ENCODE measurements around the gene PHLDB3. TPM values are rescaled to one million over a fixed set of nuclear protein-coding genes. Genes with fewer than 3 reads are reported as not detected.

PHLDB3 gene
- total RNA-seq, 4 donors from 2014 or later = 10.2 to 28.7 (median 16.5) TPM

- no peaks in the 10 kb centered on the region for H3K9me3 ChIP-seq
- H3K27me3 ChIP-seq = no peaks in the 10 kb centered on the region
- no peak for DNase-seq
- H3K27ac ChIP-seq = no peak overlapping the region
- no peak overlapping the region for H3K4me3 ChIP-seq
- 92 to 100% methylated on average over 1 to 4 of the region's 4 CpGs for WGBS, 2 donors (ENCODE audit: low coverage in 1 of 2)
- TF ChIP-seq CTCF (IDR thresholded peaks at IDR 0.05) (no peak), EP300 (IDR thresholded peaks at IDR 0.05; ENCODE audit: low read depth) (no peak), POLR2AphosphoS5 (IDR thresholded peaks at IDR 0.05) (no peak), POLR2A (IDR thresholded peaks at IDR 0.05) (no peak)
- in situ Hi-C loops (cut with MboI; ENCODE audit: low pct_ligation_motif_present in 1 of 4, low pct_unique_long_range_greater_than_20kb in 1 of 4, low sequenced_read_pairs in 3 of 4) (no loop called here), intact Hi-C loops (cut with DNase I; ENCODE audit: low total_unique reads) (no loop called here)
- no peaks in the 10 kb centered on the region for H3K36me3 ChIP-seq
- no peaks in the 10 kb centered on the region for H3K4me1 ChIP-seq
Observed at GRCh38 chr19:43482193-43482592, 22.4 kb downstream of the PHLDB3 start.

- in situ Hi-C loops (cut with MboI; ENCODE audit: low pct_ligation_motif_present in 1 of 4, low pct_unique_long_range_greater_than_20kb in 1 of 4, low sequenced_read_pairs in 3 of 4) = no loop called here
- 81 to 90% methylated on average over 2 to 6 of the region's 6 CpGs for WGBS, 2 donors (ENCODE audit: low coverage in 1 of 2)
- H3K36me3 ChIP-seq = no peaks in the 10 kb centered on the region
Observed at GRCh38 chr19:43481701-43482100, 22.8 kb downstream of the PHLDB3 start.

GRCh38 chr19:43480574-43480973, 24.0 kb downstream of the PHLDB3 start:
- Histone ChIP-seq H3K4me3 (no peak overlapping the region), H3K9me3 (no peaks in the 10 kb centered on the region), H3K27me3 (no peaks in the 10 kb centered on the region), H3K36me3 (no peaks in the 10 kb centered on the region), H3K27ac (no peak overlapping the region), H3K4me1 (peaks cover 0 to 7% (median 2%) of the 10 kb centered on the region in 4 donors)
- intact Hi-C loops (cut with DNase I; ENCODE audit: low total_unique reads) (no loop called here), in situ Hi-C loops (cut with MboI; ENCODE audit: low pct_ligation_motif_present in 1 of 4, low pct_unique_long_range_greater_than_20kb in 1 of 4, low sequenced_read_pairs in 3 of 4) (no loop called here)
- TF ChIP-seq POLR2AphosphoS5 (IDR thresholded peaks at IDR 0.05) (no peak), CTCF (IDR thresholded peaks at IDR 0.05) (no peak), EP300 (IDR thresholded peaks at IDR 0.05; ENCODE audit: low read depth) (no peak), POLR2A (IDR thresholded peaks at IDR 0.05) (no peak)
- 96% methylated on average over 3 of the region's 3 CpGs; no CpG with 5 or more reads in 1 of the 2 donors for WGBS, 2 donors (ENCODE audit: low coverage in 1 of 2)
- no peak for DNase-seq

More at GRCh38 chr19:43481701-43482100, 22.8 kb downstream of the PHLDB3 start:
- H3K4me1 ChIP-seq = no peaks in the 10 kb centered on the region
- H3K9me3 ChIP-seq = no peaks in the 10 kb centered on the region
- no peaks in the 10 kb centered on the region for H3K27me3 ChIP-seq
- H3K27ac ChIP-seq = no peak overlapping the region
- no peak overlapping the region for H3K4me3 ChIP-seq
- TF ChIP-seq POLR2AphosphoS5 (IDR thresholded peaks at IDR 0.05) (no peak), EP300 (IDR thresholded peaks at IDR 0.05; ENCODE audit: low read depth) (no peak), POLR2A (IDR thresholded peaks at IDR 0.05) (no peak), CTCF (IDR thresholded peaks at IDR 0.05) (no peak)
- no peak for DNase-seq
- intact Hi-C loops (cut with DNase I; ENCODE audit: low total_unique reads) = no loop called here

- H3K4me3 ChIP-seq = no peak overlapping the region
- intact Hi-C loops (cut with DNase I; ENCODE audit: low total_unique reads) = no loop called here
- WGBS, 2 donors (ENCODE audit: low coverage in 1 of 2) = 88 to 93% methylated on average over 1 to 4 of the region's 4 CpGs
- no peak for TF ChIP-seq EP300 (IDR thresholded peaks at IDR 0.05; ENCODE audit: low read depth)
- TF ChIP-seq CTCF (IDR thresholded peaks at IDR 0.05) = no peak
- TF ChIP-seq POLR2A (IDR thresholded peaks at IDR 0.05) = no peak
- TF ChIP-seq POLR2AphosphoS5 (IDR thresholded peaks at IDR 0.05) = no peak
- peaks cover 0 to 10% (median 3%) of the 10 kb centered on the region in 4 donors for H3K4me1 ChIP-seq
- no peaks in the 10 kb centered on the region for H3K36me3 ChIP-seq
- DNase-seq = no peak
- no peaks in the 10 kb centered on the region for H3K27me3 ChIP-seq
- in situ Hi-C loops (cut with MboI; ENCODE audit: low pct_ligation_motif_present in 1 of 4, low pct_unique_long_range_greater_than_20kb in 1 of 4, low sequenced_read_pairs in 3 of 4) = no loop called here
- H3K9me3 ChIP-seq = no peaks in the 10 kb centered on the region
- H3K27ac ChIP-seq = no peak overlapping the region
Observed at GRCh38 chr19:43479961-43480561, 24.5 kb downstream of the PHLDB3 start.
